Measurements from ENCODE around the gene CPED1. TPM values are rescaled to one million over a fixed set of nuclear protein-coding genes. Genes with fewer than 3 reads are reported as not detected.

The CPED1 gene
- total RNA-seq, 1 experiment from 2014 or later = 0.44 TPM

- no peak overlapping the region for H3K4me3 Mint-ChIP-seq
- TF ChIP-seq ZNF263 (CRISPR knock-in tag; IDR thresholded peaks at IDR 0.05; ENCODE audit: low read depth) (no peak), IRF1 (CRISPR knock-in tag; IDR thresholded peaks at IDR 0.05) (no peak), ZNF121 (CRISPR knock-in tag; IDR thresholded peaks at IDR 0.05) (no peak), JUN (CRISPR knock-in tag; IDR thresholded peaks at IDR 0.05) (no peak), FOXP1 (CRISPR knock-in tag; IDR thresholded peaks at IDR 0.05; ENCODE audit: borderline replicate concordance) (no peak), SOX15 (CRISPR knock-in tag; IDR thresholded peaks at IDR 0.05) (no peak), CTCF (IDR thresholded peaks at IDR 0.05) (no peak), NFYB (CRISPR knock-in tag; conservative IDR thresholded peaks at IDR 0.05; ENCODE audit: low read depth) (no peak)
- H3K4me1 Mint-ChIP-seq = no peaks in the 10 kb centered on the region
- no peaks in the 10 kb centered on the region for H3K27me3 Mint-ChIP-seq (ENCODE audit: low read depth)
- ATAC-seq (no peak), DNase-seq (ENCODE audit: low spot score) (no peak)
- ChIA-PET CTCF (no interaction called here), POLR2A (interaction anchor here (0.6 kb wide), 1 partner anchor 280 kb away, joined by 3 read pairs; the partner anchor contains the start of gene TSPAN12)
- H3K27ac Mint-ChIP-seq = no peak overlapping the region
- H3K36me3 Mint-ChIP-seq = no peaks in the 10 kb centered on the region
- no peaks in the 10 kb centered on the region for H3K9me3 Mint-ChIP-seq
Observed at GRCh38 chr7:121137580-121137979, 149.1 kb downstream of the CPED1 start.

GRCh38 chr7:121138262-121138933 is 149.9 kb downstream of the CPED1 start:
- no peaks in the 10 kb centered on the region for H3K27me3 Mint-ChIP-seq (ENCODE audit: low read depth)
- H3K4me1 Mint-ChIP-seq = no peaks in the 10 kb centered on the region
- ATAC-seq = no peak
- DNase-seq (ENCODE audit: low spot score) = no peak
- no peaks in the 10 kb centered on the region for H3K9me3 Mint-ChIP-seq
- no peaks in the 10 kb centered on the region for H3K36me3 Mint-ChIP-seq
- H3K27ac Mint-ChIP-seq = no peak overlapping the region
- CTCF ChIA-PET = no interaction called here
- POLR2A ChIA-PET = interaction anchor here (0.6 kb wide), 1 partner anchor 280 kb away, joined by 3 read pairs; the partner anchor contains the start of gene TSPAN12
- H3K4me3 Mint-ChIP-seq = no peak overlapping the region
- TF ChIP-seq ZNF219 (CRISPR knock-in tag; IDR thresholded peaks at IDR 0.05; ENCODE audit: borderline replicate concordance) (no peak), AR (CRISPR knock-in tag; IDR thresholded peaks at IDR 0.05) (no peak), ZNF138 (CRISPR knock-in tag; conservative IDR thresholded peaks at IDR 0.05) (no peak), GRHL2 (CRISPR knock-in tag; IDR thresholded peaks at IDR 0.05; ENCODE audit: insufficient replicate concordance, severe bottlenecking) (no peak), ATF2 (CRISPR knock-in tag; IDR thresholded peaks at IDR 0.05; ENCODE audit: borderline replicate concordance, low read depth) (no peak), SMAD3 (CRISPR knock-in tag; IDR thresholded peaks at IDR 0.05; ENCODE audit: borderline replicate concordance) (no peak), PRDM15 (CRISPR knock-in tag; IDR thresholded peaks at IDR 0.05) (no peak), GTF2I (CRISPR knock-in tag; conservative IDR thresholded peaks at IDR 0.05) (no peak), SP1 (CRISPR knock-in tag; conservative IDR thresholded peaks at IDR 0.05) (no peak), RELA (CRISPR knock-in tag; IDR thresholded peaks at IDR 0.05; ENCODE audit: borderline replicate concordance) (no peak), NFYB (CRISPR knock-in tag; conservative IDR thresholded peaks at IDR 0.05; ENCODE audit: low read depth) (no peak), ZNF512 (CRISPR knock-in tag; IDR thresholded peaks at IDR 0.05; ENCODE audit: borderline replicate concordance) (no peak), CTCF (IDR thresholded peaks at IDR 0.05) (no peak)

Data from WTC11 (cell line).